ENCODE results near the gene CWC22.

DNA sequence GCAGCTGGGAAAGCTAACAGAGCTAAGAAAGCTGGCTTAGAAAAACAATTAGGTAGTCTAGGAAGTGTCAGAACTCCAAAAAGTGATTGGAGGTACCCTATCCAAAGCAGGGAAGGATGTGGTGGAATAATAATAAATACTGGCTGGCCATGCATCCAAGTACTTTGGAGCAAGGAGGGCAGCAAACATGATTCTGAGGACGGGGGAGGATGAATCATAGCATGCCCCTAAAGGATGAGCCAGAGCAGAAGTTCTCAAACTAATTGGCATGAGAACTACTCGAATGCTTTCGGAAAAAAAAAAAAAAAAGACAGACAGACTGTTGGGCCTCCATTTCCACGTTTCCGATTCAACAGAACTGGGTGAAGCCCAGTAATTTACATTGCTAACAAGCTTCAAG lies 2.4 kb downstream of the CWC22 start:
- TF ChIP-seq CTCF (conservative IDR thresholded peaks at IDR 0.05; ENCODE audit: low read depth, low read length) = no peak
- no peak for TF ChIP-seq EZH2 (IDR thresholded peaks at IDR 0.05; ENCODE audit: low read length, unreplicated experiment)
- TF ChIP-seq EZH2phosphoT487 (IDR thresholded peaks at IDR 0.05; ENCODE audit: borderline replicate concordance, low read length) = no peak

All from PC-3 (cell line).